Stimulated activated naive CD4-positive, alpha-beta T cell (primary cell): Measurements from ENCODE around the gene CCDC187.

Experiments
- DNase-seq, 6 experiments: peaks; one replicate each; lab custom pipeline; 2025; lab: John Stamatoyannopoulos, UW

Gene CCDC187

GRCh38 chr9:136297016-136297691 lies 6.7 kb downstream of the CCDC187 start:
- no peak for DNase-seq

GRCh38 chr9:136296434-136297015 lies 7.4 kb downstream of the CCDC187 start:
- DNase-seq, result no peak

- no peak for DNase-seq
Measured at GRCh38 chr9:136295542-136296433, 8.1 kb downstream of the CCDC187 start.

- no peak for DNase-seq
Measured at GRCh38 chr9:136295055-136295454, 8.8 kb downstream of the CCDC187 start.

GRCh38 chr9:136294437-136294836 lies 9.5 kb downstream of the CCDC187 start:
- DNase-seq, result no peak

GRCh38 chr9:136293476-136294077 lies 10.3 kb downstream of the CCDC187 start:
- DNase-seq, result no peak

GRCh38 chr9:136292591-136293448 lies 11.1 kb downstream of the CCDC187 start:
- DNase-seq, result no peak

- DNase-seq, result no peak
Measured at GRCh38 chr9:136292026-136292538, 11.8 kb downstream of the CCDC187 start.

- DNase-seq, result no peak
Measured at GRCh38 chr9:136291306-136292025, 12.4 kb downstream of the CCDC187 start.

GRCh38 chr9:136290508-136291000 lies 13.3 kb downstream of the CCDC187 start:
- DNase-seq, result no peak

- no peak for DNase-seq
Measured at GRCh38 chr9:136289651-136290507, 14.0 kb downstream of the CCDC187 start.

GRCh38 chr9:136287960-136288753 lies 15.7 kb downstream of the CCDC187 start:
- no peak for DNase-seq

- DNase-seq, result no peak
Measured at GRCh38 chr9:136286987-136287379, 16.9 kb downstream of the CCDC187 start.

GRCh38 chr9:136286359-136286986 lies 17.4 kb downstream of the CCDC187 start:
- DNase-seq, result no peak

- DNase-seq, result no peak
Measured at GRCh38 chr9:136285501-136286358, 18.2 kb downstream of the CCDC187 start.

GRCh38 chr9:136284951-136285350 lies 18.9 kb downstream of the CCDC187 start:
- no peak for DNase-seq

GRCh38 chr9:136284311-136284710 lies 19.6 kb downstream of the CCDC187 start:
- no peak for DNase-seq
